ENCODE data around the gene TMEFF2.

DNA sequence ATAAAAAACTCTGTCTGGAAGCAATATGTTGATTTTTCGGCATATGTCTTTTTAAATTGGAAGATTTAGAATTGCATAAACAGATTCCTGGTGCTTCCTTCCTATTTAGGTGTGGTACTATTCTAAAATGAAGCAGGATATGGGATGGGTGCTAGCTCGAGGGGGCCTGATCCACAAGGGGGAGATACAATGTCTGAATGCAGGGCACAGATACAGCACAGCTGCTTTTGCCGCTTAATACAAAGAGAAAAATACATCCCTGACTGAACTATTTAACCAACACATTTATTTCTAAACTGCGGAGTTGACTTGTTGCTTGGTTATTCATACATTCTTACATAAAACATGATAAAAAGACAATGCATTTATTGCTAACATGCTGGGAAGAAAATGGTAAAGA lies 169.1 kb downstream of the TMEFF2 start:
- TF ChIP-seq, protein P1, sequence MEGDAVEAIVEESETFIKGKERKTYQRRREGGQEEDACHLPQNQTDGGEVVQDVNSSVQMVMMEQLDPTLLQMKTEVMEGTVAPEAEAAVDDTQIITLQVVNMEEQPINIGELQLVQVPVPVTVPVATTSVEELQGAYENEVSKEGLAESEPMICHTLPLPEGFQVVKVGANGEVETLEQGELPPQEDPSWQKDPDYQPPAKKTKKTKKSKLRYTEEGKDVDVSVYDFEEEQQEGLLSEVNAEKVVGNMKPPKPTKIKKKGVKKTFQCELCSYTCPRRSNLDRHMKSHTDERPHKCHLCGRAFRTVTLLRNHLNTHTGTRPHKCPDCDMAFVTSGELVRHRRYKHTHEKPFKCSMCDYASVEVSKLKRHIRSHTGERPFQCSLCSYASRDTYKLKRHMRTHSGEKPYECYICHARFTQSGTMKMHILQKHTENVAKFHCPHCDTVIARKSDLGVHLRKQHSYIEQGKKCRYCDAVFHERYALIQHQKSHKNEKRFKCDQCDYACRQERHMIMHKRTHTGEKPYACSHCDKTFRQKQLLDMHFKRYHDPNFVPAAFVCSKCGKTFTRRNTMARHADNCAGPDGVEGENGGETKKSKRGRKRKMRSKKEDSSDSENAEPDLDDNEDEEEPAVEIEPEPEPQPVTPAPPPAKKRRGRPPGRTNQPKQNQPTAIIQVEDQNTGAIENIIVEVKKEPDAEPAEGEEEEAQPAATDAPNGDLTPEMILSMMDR (IDR thresholded peaks at IDR 0.05), result no peak
- TF ChIP-seq ZFX (IDR thresholded peaks at IDR 0.05; ENCODE audit: borderline replicate concordance), result no peak

Data from 22Rv1 (cell line).